D341Med (cell line): ENCODE data around the gene SORD.
"Not testable (repeated sequence)": the region's sequence is repeated elsewhere in the genome, so short reads cannot be mapped to it uniquely, and the experiment has no call there.

Source experiments
- DNase-seq: peaks from one replicate; pipeline ENCODE4 v3.0.0; 2012; ENCODE audit warnings: low spot score

SORD gene

DNA sequence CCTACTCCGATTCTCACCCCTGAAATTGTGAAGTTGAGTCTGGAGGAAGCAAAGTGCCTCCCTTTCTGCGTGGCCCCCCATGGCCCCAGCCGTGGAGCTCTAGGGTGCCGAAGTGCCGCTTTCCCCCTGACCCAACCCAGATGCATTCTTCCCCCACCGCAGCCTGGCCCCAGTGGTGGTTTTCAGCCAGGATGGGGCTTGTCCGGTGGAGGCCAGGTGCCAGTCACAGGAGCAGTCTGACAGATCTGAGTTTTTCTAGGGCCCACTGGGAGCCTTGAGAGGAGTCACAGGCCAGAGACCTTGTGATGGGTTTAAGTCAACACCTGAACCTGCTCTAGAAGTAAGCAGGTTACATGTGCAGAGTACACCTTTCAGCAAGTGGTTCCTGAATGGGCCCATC is 39.3 kb downstream of the SORD start:
- DNase-seq, result not testable (repeated sequence)

DNA sequence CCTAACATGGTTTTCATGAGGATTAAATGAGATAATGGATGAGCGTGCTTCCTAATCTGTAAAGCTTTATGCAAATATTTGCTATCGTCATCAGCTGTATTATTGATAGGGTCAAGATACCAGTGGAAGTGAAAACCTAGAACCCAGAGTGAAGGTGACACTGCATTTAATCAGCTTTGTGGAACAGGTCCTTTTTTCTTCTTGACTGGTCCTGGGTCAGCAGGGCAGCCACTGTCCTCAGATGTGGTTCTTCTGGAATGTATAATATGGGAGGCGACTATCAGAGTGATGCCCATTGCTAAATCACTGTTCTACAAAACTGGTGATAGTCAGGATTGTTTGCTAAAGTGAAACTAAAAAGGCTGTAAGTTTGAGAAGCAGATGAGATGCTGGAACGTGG is 41.4 kb downstream of the SORD start:
- DNase-seq, result no peak

DNA sequence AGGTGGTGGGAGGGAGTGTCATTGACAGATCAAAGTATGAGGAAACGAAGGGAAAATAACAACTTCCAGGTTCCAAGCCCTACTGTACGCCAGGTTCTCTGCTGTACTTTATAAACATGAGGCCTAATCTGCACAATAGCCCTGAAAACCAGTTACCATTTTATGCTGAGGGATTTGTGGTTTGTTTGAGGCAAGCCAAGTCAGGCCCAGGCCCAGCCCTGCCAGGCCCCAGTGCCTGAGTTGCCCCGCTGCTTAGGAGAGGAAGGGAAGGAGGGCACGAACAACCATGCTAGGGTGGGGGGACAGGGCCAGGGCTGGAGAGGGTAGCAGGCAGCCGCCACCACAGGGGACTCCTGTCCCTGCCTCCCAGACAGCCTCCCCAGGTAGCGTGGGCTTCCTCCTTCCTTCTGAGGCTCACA is 47.0 kb downstream of the SORD start:
- not testable (repeated sequence) for DNase-seq

DNA sequence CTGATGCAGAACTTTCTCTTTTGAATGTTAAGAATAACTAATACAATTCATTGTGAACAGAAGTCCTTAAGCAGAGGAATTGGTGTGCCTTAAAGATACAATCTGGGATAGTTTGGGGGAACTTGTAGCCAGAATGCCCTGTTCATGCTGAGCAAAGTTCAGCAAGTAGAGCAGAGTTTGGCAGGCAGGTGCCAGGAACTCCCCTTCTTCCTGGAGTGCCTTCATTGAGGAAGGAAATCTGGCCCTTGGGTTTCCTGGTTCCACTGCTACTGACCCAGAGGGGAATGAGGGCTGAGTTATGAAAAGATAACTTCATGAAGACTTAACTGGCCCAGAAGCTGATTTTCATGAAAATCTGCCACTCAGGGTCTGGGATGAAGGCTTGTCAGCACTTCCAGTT is 50.6 kb downstream of the SORD start:
- DNase-seq, result not testable (repeated sequence)

DNA sequence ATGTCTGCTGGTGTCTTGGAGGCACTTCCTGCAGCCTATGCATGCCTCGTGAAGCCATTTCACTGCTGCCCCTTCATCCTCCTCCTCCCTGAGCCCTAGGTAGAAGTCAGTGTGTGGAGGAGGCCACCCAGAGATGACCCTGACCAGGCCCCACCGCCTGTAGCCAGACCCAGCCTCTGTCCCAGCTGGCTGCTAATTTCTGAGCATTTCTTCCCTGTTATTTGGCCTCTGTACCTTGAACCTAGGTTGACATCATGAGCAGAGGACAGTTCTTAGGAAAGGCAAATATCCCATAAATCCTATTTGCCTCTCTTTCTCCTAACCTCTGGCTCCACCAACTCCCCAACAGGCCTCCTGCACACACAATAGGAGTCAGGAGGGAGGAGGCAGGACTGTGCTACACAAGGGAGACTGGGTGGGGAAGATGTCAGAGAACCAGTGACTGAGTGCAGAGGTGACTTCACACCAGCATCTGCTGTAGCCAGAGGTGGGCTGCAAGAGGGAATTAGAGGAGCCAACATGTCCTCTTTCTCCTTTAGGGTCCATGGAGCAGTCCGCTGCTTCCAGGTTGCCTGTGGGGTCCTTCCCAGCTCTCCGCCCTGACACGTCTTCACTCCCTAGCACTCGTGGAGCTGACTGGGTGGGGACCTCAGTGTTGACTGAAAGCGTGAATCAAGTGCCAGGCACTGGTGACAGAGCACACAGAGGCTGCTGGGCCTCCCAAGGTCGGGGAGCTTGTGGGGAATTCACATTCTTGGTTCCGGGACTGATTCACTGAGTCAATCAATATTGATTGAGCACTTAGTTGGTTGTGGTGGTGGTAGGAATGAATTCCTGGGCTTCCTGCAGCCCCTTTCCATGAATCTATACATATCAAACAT is 52.7 kb downstream of the SORD start:
- DNase-seq, result not testable (repeated sequence)

DNA sequence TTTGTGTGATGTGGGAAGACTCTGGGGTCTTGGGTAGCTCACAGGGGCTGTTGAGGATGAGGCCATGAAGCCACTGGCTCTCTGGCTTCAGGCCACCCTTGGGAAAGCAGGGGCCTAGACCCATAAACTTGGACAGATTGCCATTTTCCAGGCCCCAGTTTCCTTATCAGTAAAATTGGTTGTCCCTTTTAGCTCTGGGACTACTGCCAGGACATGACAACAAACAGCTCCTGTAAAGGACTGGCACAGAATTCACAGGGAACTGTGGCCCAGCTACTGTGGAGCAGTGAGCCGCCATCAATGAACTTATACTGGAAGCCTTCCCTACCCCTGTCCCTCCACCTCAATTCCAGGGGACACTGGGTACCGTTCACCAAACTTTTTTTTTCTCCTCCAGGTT is 54.4 kb downstream of the SORD start:
- not testable (repeated sequence) for DNase-seq

DNA sequence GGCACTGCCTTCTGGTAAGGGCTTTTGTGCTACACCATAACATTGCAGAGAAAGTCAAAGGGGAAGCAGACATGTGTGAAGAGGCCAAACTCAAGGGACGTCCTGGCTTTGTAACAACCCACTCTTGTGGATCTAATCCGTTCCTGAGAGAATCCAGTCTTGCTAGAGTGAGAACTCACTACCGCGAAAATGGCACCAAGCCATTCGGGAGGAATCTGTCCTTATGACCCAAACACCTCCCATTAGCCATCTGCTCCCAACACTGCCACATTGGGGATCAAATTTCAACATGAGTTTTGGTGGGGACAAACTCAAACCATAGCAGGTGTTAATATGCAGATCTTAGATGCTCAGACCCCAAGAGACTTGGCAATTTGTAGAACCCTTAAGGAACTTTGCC is 56.2 kb downstream of the SORD start:
- DNase-seq, result not testable (repeated sequence)

DNA sequence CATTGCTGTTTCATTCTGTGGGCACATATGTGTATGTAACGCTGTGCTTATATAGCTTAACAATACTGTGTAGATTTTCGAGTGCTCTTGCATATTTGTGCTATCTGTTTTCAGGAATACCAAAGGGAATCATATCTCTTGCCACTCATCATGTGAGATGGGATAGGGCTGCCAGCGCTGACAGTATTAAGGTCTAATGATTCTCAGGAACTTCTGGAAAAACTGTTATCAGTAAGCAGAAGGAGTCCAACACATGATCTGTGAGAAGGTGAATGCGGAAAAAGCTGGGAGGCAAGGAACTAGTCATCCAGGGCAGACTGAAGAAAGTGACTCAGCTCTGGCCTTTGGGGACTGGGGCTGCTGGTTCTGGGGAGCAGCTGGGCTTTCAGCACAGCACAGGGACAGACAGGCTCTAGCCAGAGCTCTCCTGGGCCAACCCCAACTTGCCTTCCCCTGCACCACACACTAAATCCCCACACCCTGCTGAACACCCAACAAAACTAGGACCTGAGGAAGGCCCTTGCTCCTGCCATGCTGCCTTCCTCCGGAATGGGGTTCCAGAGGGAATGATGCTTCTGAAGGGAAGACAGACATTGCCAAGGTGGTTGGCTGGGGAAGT is 56.7 kb downstream of the SORD start:
- DNase-seq, result not testable (repeated sequence)

DNA sequence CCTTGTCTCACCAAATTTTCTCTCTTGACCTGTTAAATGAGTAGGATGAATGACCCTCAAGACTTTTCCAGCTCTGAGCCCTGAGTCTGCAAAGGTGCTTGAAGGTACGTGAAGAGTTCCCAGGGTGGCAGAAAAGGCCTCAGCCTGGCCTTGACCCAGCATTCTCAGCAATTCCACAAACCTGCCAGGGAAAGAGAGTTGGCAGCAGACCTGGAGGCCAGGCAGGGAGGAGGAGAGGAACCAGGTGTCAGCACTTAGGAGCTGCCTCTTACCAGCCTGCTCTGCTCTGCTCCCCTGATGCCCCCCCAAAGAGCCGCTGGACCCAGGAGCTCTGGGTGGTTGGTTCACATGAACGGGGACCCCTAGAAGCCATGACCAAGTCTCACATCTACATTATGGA is 57.6 kb downstream of the SORD start:
- not testable (repeated sequence) for DNase-seq

DNA sequence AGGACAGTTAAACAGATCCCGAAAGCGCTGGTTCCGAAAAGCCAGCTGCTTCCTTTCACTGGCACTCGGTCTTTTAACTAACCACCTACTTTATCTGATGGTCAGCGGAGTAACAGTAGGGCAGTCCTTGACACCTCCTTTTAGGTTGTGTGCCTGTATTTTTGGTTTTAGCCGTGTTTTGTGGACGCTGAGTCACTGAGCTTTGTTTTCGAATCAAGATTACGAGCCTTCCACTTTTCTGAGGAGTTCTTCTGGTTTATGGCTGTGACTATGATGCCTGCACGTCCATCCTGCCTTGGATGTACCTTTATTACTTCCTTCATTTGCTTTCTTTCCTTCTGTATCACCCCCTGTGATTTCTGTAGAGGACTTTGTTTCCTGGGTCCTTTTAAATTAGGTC is 59.4 kb downstream of the SORD start:
- DNase-seq, result not testable (repeated sequence)

DNA sequence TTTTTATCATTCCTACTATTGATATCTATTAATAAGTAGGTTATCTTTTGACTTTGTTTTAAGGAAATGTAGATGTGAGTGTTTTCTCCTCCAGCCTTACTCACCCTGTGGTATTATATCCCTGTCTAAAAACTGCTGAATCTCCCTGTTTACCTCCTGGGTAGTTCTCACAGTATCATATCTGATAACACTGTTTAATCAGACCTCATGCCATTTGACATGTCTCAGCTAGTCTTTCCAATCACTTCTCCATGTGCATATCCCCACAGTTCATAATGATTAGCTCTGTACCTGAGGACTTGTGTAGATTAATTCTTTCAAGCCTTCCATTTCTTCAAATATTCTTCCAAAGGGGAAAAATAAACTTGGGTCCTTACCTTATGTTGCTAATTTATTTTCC is 60.2 kb downstream of the SORD start:
- no peak for DNase-seq

DNA sequence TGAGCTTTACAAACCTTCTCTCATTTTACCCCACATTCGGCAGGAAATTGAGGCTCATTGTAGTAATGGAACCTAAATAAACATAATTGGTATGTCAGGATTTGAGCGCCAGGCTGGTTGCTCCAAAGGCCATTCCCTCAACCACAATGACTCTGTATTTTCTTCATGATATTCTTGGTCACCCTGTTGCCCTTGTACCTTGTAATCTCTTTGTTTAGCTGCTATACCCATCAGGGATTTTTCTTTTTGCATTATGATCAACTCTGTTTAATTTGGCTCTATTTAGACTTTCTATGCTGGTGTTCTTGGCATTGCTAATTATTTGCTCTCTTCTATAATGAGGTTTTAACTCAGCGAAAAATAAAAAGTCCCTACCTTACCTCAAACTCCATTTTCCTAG is 61.2 kb downstream of the SORD start:
- no peak for DNase-seq

DNA sequence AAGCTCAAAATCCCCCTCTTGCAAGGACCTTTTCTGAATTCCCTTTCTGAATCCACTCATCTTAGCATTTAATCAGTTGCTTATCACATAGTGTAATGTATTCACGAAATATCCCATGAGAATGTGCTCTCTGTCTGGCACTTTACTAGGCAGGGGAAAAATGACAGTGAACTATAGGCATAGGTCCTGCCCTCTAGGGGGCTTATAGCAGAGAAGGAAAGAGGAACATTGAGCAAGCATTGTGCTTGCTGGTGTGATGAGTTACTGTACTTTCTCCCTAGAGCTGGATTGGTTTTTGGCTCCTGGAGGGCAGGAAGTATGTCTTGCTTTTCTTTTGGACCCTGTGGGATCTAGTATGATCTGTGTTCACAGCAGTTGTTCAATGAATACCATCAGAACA is 64.5 kb downstream of the SORD start:
- DNase-seq, result peak; percentile 7

DNA sequence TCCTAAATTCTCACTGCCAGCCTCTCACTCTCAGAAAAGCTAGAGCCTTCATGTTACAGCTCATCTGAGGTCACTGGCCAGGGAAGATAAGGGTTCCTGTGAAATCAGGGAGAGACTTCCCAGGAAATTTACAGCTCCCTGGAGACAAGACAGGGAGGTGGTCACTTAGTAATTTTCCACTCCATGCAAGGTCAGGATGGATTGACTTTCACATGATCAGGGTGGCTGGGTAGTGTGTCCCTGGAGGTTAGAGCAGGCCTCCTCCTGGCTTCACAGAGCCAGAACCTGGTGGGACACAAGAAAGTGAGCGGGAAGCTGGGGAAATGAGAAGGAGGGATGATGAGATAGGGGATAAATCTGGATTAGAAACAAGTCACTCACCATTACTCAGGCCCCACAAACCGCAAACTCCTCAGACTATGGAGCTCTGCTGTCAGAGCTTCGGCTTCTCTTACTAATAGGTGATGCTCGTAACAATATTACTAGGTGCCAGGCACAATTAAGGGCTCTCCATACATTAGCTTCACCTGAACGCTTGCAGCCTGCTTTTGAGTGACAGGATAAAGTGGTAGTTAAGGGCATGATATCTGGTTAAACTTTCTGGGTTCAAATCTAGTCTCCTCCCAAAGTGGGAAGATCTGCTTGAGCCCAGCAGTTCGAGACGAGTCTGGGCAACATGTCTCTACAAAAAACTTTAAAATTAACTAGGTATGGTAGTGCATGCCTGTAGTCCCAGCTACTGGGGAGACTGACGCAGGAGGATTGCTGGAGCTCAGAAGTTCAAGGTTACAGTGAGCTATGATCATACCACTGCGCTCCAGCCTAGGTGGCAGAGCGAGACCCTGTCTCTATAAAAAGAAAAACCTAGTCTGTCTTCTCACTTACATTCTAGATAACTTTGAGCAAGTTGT is 66.1 kb downstream of the SORD start:
- peak; percentile 3 for DNase-seq

DNA sequence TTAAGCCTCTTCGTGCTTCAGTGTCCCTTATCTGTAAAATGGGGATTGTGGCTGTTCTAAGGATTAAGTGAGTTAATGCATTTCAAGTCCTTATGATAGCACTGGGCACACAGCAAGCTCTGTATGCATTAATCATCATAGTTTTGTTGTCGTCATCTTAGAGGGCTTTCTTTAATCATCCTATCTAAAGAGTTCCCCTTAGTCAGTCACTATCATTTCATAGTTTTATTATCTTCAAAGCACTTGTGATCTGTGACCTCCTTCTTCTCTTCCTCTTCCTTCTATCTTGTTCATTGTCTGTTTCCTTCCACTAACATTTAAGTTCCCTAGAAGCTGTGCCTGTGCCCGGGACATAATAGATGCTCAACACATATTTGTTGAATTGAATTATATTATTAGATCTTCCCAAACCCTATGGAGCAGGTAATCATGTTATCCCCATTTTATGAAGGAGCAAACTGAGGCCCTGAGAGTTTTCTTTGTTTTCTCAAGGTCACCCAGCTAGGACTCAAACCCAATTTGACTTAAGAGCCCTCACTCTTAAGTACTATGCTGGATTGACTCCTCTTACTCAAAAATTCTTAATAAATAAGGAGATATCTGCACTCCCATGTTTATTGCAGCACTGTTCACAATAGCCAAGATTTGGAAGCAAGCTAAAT is 66.8 kb downstream of the SORD start:
- DNase-seq, result no peak

DNA sequence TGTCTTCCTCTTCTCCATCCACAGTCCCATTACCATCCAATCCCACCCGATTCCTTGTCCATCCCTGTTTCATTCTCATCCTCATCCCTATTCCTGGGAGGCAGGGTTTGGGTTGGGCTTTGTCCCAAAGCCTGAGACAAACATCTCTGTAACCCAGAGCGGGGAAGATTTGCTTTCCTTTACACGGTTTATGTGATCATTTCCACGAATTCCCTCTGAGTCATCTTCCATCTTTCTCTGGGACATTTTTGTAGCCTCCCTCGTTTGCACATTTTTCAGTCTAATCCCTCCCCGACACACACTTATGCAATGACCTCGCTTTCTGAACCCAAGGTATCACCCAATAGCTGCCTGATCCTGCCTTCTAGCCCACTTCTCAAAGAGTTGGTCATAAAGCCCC is 68.2 kb downstream of the SORD start:
- DNase-seq, result no peak

DNA sequence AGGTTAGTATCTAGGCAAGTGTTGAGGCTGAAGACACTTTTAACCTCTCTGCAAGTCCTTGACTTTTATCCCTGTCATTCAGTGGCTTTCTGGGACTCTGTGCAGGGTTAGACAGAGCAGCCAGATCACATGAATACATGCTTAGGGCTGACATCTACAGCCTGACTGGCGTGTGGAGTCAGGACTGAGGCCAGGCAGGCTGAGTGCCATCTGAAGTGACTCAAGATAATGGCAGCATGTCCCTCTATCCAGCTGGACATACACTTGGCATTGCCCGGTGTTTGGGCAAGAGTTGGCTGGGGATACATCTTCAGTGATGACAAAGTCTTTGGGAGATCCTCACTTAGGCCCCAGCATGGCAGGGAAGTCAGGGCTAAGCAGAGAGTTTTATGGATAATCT is 68.6 kb downstream of the SORD start:
- DNase-seq, result no peak

DNA sequence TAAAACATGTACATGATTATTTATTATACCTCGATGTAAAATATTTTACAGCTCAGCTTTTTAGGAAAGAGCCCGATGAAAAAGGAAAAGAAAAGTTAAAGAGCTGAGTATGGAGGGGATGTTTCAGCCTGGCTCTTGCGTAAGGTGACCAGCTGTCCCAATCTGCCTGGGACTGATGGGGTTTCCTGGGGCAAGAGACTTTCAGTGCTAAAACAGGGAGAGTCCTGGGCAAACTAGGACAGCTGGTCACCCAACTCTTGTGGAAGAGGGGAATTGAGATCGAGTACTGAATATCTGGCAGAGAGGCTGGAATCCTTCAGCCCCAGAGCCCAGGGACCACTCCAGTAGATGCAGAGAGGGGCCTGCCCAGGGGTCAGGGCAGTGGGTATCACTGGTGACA is 70.0 kb downstream of the SORD start:
- no peak for DNase-seq

DNA sequence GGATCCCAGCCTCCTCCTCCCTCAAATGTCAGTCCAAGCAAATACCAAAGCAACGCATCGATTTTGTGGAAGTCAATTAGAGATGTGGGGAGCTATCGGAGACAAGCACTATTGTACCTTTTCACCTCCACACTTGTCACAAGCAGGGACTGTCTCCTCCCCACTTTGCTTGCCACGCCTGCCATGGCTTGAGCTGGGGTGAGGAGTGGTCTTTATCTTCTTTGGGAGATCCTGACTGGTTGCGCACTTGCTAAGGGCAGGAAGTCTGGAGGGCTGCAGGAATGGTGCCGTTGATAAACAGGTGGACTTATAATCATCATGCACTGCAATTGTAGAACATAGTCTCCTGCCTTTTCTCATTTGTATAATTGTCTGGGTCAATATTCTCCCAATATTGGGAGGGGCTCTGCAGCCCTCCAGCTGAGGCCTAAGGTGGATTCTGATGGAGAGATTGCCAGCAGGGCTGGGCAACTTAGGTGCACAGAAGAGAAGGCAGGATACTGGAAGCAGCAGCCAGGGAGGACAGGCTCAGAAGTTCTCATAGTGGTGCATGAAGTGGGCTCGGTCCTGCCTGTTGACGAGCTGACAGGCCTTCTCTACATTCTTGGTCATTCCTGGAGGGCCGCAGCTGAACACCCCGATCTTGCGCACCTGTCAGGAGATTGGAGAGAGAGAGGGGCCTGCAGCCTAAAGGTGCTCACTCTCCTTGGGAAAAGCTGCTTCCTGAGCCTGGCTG is 70.8 kb downstream of the SORD start:
- DNase-seq, result no peak

DNA sequence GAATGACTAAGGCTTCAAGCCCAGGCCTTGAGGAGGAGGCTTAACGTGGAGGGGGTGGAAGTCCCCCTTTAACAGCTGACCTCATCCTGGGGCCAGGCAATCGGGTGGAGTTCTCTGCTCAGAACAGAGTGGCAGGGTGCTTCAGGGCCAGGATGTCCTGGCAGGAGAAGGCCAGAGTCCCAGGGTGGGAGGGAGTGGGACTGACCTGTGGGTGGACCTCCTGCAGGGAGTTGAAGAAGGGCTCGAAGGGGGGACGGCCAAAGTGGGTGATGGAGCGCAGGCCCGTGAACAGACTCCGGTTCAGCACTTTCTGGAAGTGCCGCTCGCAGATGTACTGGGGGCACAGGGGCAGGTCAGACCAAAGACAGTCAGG is 71.3 kb downstream of the SORD start:
- no peak for DNase-seq

DNA sequence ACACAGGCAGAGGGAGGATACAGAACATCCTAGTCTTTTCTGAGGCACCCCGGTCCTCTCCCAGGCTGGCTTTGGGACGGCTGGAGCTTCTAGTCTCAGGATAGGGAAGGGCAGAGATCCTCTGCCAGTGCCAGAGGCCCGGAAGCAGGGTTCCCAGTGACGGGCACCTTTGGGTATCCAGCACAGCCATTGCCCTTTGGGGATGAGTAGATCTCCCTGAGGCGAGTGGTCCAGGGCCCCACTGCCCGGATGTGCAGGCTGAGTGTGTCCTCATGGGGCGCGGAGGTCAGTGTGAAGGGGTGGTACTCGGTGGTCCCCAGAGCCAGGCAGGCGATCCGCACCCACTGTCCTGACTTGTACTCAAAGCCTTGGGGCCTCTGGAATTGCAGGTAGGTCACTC is 72.7 kb downstream of the SORD start:
- no peak for DNase-seq
